HepG2 (cell line): Measurements from ENCODE around the gene NEDD4L. TPM values are rescaled to one million over a fixed set of nuclear protein-coding genes. Genes with fewer than 3 reads are reported as not detected.

Experiments
- AGO1 ChIP-seq: fragments of 200-400 bp; formaldehyde crosslinking; IDR thresholded peaks from 2 replicates; pipeline ENCODE4 v1.6.1; 2017; ENCODE audit warnings: mild to moderate bottlenecking, low read depth, low read length, moderate library complexity; ENCODE audit not compliant: poor library complexity, severe bottlenecking
- ATF5 ChIP-seq: sonication (generic); formaldehyde crosslinking; IDR thresholded peaks from 2 replicates; pipeline ENCODE4 v1.4.0; 2020; ENCODE audit warnings: mild to moderate bottlenecking, low read depth, missing genetic modification reagents
- CBFB ChIP-seq: sonication (generic); formaldehyde crosslinking; IDR thresholded peaks from 2 replicates; pipeline ENCODE4 v1.4.0; 2020; ENCODE audit warnings: missing genetic modification reagents
- ELF1 ChIP-seq: sonication (generic); formaldehyde crosslinking; IDR thresholded peaks from 2 replicates; pipeline ENCODE4 v1.4.0; 2020; ENCODE audit warnings: missing genetic modification reagents
- HDAC6 ChIP-seq: fragments of 200-600 bp; sonication (generic); IDR thresholded peaks from 2 replicates; pipeline ENCODE4 v1.7.0; 2017; ENCODE audit warnings: mild to moderate bottlenecking, antibody characterized with exemption, low read length, low read depth
- HNRNPL ChIP-seq: fragments of 200-400 bp; formaldehyde crosslinking; IDR thresholded peaks from 2 replicates; pipeline ENCODE4 v1.6.1; 2017; ENCODE audit warnings: mild to moderate bottlenecking, low read depth, low read length
- HOXA9 ChIP-seq: sonication (generic); formaldehyde crosslinking; IDR thresholded peaks from 2 replicates; pipeline ENCODE4 v1.8.1; 2022; ENCODE audit warnings: missing genetic modification reagents, mild to moderate bottlenecking, moderate library complexity, borderline replicate concordance
- IKZF1 ChIP-seq: fragments of 450-650 bp; IDR thresholded peaks from 2 replicates; pipeline ENCODE4 v1.7.1; 2016
- JDP2 ChIP-seq: sonication (generic); formaldehyde crosslinking; IDR thresholded peaks from 2 replicates; pipeline ENCODE4 v1.8.1; 2022; ENCODE audit warnings: missing genetic modification reagents, borderline replicate concordance
- KAT7 ChIP-seq: IDR thresholded peaks from 2 replicates; pipeline ENCODE4 v1.6.1; 2018; ENCODE audit warnings: borderline replicate concordance, missing compliant biosample characterization
- KDM5B ChIP-seq: sonication (generic); formaldehyde crosslinking; IDR thresholded peaks from 2 replicates; pipeline ENCODE4 v1.4.0; 2020; ENCODE audit warnings: missing genetic modification reagents, mild to moderate bottlenecking, borderline replicate concordance
- KDM6A ChIP-seq: IDR thresholded peaks from 2 replicates; pipeline ENCODE4 v1.6.1; 2016; ENCODE audit warnings: low read depth
- KLF12 ChIP-seq: sonication (generic); formaldehyde crosslinking; IDR thresholded peaks from 2 replicates; pipeline ENCODE4 v1.4.0; 2020; ENCODE audit warnings: missing genetic modification reagents, borderline replicate concordance
- NCOR1 ChIP-seq: fragments of 200-600 bp; sonication (generic); IDR thresholded peaks from 2 replicates; pipeline ENCODE4 v1.7.0; 2017; ENCODE audit warnings: antibody characterized with exemption, low read length, borderline replicate concordance
- NFYC ChIP-seq: IDR thresholded peaks from 2 replicates; pipeline ENCODE4 v1.6.1; 2016; ENCODE audit warnings: missing genetic modification reagents, missing compliant biosample characterization
- NR3C1 ChIP-seq: sonication (generic); formaldehyde crosslinking; IDR thresholded peaks from 2 replicates; pipeline ENCODE4 v1.4.0; 2020; ENCODE audit warnings: missing genetic modification reagents
- PHF5A ChIP-seq: IDR thresholded peaks from one replicate; pipeline ENCODE4 v1.6.1; 2018; ENCODE audit warnings: low read depth, missing genetic modification reagents; ENCODE audit not compliant: unreplicated experiment
- POLR2G ChIP-seq: fragments of 200-400 bp; formaldehyde crosslinking; IDR thresholded peaks from 2 replicates; pipeline ENCODE4 v1.6.1; 2018; ENCODE audit warnings: mild to moderate bottlenecking, low read depth, low read length, moderate library complexity
- RFX1 ChIP-seq: fragments of 450-650 bp; IDR thresholded peaks from 2 replicates; pipeline ENCODE4 v1.6.1; 2017
- SMAD1 ChIP-seq: sonication (generic); formaldehyde crosslinking; IDR thresholded peaks from 2 replicates; pipeline ENCODE4 v1.4.0; 2020; ENCODE audit warnings: missing genetic modification reagents, low read depth, mild to moderate bottlenecking, borderline replicate concordance
- SP4 ChIP-seq: sonication (generic); formaldehyde crosslinking; IDR thresholded peaks from 2 replicates; pipeline ENCODE4 v1.8.1; 2023; ENCODE audit warnings: mild to moderate bottlenecking, missing genetic modification reagents
- TBX2 ChIP-seq: sonication (generic); formaldehyde crosslinking; IDR thresholded peaks from 2 replicates; pipeline ENCODE4 v1.5.0; 2020; ENCODE audit warnings: missing genetic modification reagents, mild to moderate bottlenecking, borderline replicate concordance
- TOE1 ChIP-seq: sonication (generic); formaldehyde crosslinking; IDR thresholded peaks from 2 replicates; pipeline ENCODE4 v1.4.0; 2020; ENCODE audit warnings: mild to moderate bottlenecking, missing genetic modification reagents
- ZBTB42 ChIP-seq: sonication (generic); formaldehyde crosslinking; IDR thresholded peaks from 2 replicates; pipeline ENCODE4 v1.5.0; 2020; ENCODE audit warnings: mild to moderate bottlenecking, missing genetic modification reagents
- ZFX ChIP-seq: sonication (generic); formaldehyde crosslinking; IDR thresholded peaks from 2 replicates; pipeline ENCODE4 v1.4.0; 2020; ENCODE audit warnings: mild to moderate bottlenecking, low read depth, missing genetic modification reagents, moderate library complexity
- ZNF253 ChIP-seq: sonication (generic); formaldehyde crosslinking; IDR thresholded peaks from 2 replicates; pipeline ENCODE4 v1.8.0; 2022; ENCODE audit warnings: mild to moderate bottlenecking, missing genetic modification reagents, borderline replicate concordance
- ZNF260 ChIP-seq: sonication (generic); formaldehyde crosslinking; IDR thresholded peaks from 2 replicates; pipeline ENCODE4 v1.4.0; 2020; ENCODE audit warnings: missing genetic modification reagents, low read depth, mild to moderate bottlenecking, borderline replicate concordance
- ZNF44 ChIP-seq: sonication (generic); formaldehyde crosslinking; IDR thresholded peaks from 2 replicates; pipeline ENCODE4 v1.5.1; 2020; ENCODE audit warnings: mild to moderate bottlenecking, missing genetic modification reagents
- ZNF691 ChIP-seq: sonication (generic); formaldehyde crosslinking; IDR thresholded peaks from 2 replicates; pipeline ENCODE4 v1.4.0; 2020; ENCODE audit warnings: missing genetic modification reagents, low read depth, mild to moderate bottlenecking, borderline replicate concordance
- polyA plus RNA-seq, 8 experiments: library from polyadenylated mRNA; depleted of rRNA in 3 of 8; stranded (reverse) in 7 of 8; unstranded in 1 of 8; fragments of >200 nt; fragmentation: Illumina TruSeq in 4 of 8; extraction: Trizol in 4 of 8; gene quantifications; 2 replicates each; pipeline versions ENCODE4 v1.2.1 to v1.2.3, GENCODE V29; 2011 to 2016; ENCODE audit warnings: low read depth in 4 of 8, missing spikeins in 1 of 8, mixed read lengths in 1 of 8; ENCODE audit not compliant: insufficient read depth in 1 of 8
- total RNA-seq, 5 experiments: library from RNA; depleted of rRNA; stranded (reverse); fragments of >200 nt; fragmentation: Illumina TruSeq; extraction: Trizol; gene quantifications; 2 replicates each; pipeline ENCODE4 v1.2.3, GENCODE V29; 2016; ENCODE audit warnings: low read depth in 1 of 5

NEDD4L gene
- total and polyA plus RNA-seq, 2 of the 13 experiments (the other 11 are each of a cell fraction or from before 2014, with no cell fraction given): 168 to 390 TPM

- TF ChIP-seq NCOR1: no peak
- TF ChIP-seq POLR2G: peak; percentile 52; the same call in 1 of the 2 replicates
- no peak for TF ChIP-seq KDM6A
- TF ChIP-seq AGO1: peak; percentile 62
- TF ChIP-seq HOXA9 (CRISPR knock-in tag): no peak
- TF ChIP-seq HNRNPL: 0 out of 2 replicates have a peak, but pooled peaks have one; percentile 41
- TF ChIP-seq ATF5 (CRISPR knock-in tag): no peak
- TF ChIP-seq TOE1: no peak
- TF ChIP-seq CBFB (CRISPR knock-in tag): no peak
- TF ChIP-seq KAT7 (CRISPR knock-in tag): 0 out of 2 replicates have a peak, but pooled peaks have one; percentile 37
- TF ChIP-seq ZNF691 (CRISPR knock-in tag): no peak
- no peak for TF ChIP-seq SMAD1 (CRISPR knock-in tag)
- no peak for TF ChIP-seq ZNF44 (CRISPR knock-in tag)
- no peak for TF ChIP-seq NR3C1 (CRISPR knock-in tag)
- TF ChIP-seq PHF5A (CRISPR knock-in tag): no peak
- TF ChIP-seq KLF12 (CRISPR knock-in tag): no peak
- no peak for TF ChIP-seq JDP2 (CRISPR knock-in tag)
- peak; percentile 32; the same call in 1 of the 2 replicates for TF ChIP-seq ZFX (CRISPR knock-in tag)
- TF ChIP-seq ELF1 (CRISPR knock-in tag): no peak
- TF ChIP-seq IKZF1: no peak
- no peak for TF ChIP-seq SP4 (CRISPR knock-in tag)
- TF ChIP-seq RFX1: no peak
- TF ChIP-seq ZBTB42 (CRISPR knock-in tag): no peak
- no peak for TF ChIP-seq KDM5B (CRISPR knock-in tag)
- no peak for TF ChIP-seq ZNF260
- no peak for TF ChIP-seq NFYC
- TF ChIP-seq HDAC6: no peak
- 0 out of 2 replicates have a peak, but pooled peaks have one; percentile 19 for TF ChIP-seq TBX2 (CRISPR knock-in tag)
- TF ChIP-seq ZNF253 (CRISPR knock-in tag): no peak
Measured at GRCh38 chr18:58405107-58405898, 361.3 kb downstream of the NEDD4L start (continued).
